GM23248 (cell line): Measurements from ENCODE around the gene SLC9A2. TPM values are rescaled to one million over a fixed set of nuclear protein-coding genes. Genes with fewer than 3 reads are reported as not detected.

Experiments used
- DNase-seq: peaks from one replicate; pipeline ENCODE4 v3.0.0-alpha.2; 2015
- H2AFZ ChIP-seq: fragments of 200-600 bp; sonication (generic); 2 replicates; pipeline ENCODE4 v1.6.1; 2016; ENCODE audit warnings: antibody characterized with exemption
- H3F3A ChIP-seq: fragments of 200-600 bp; sonication (generic); 2 replicates; pipeline ENCODE4 v1.6.1; 2016; ENCODE audit warnings: mild to moderate bottlenecking, antibody characterized with exemption, mixed run types; ENCODE audit not compliant: insufficient read depth
- H3K27ac ChIP-seq: fragments of 200-600 bp; sonication (generic); 2 replicates; pipeline ENCODE4 v1.5.1; 2016; ENCODE audit warnings: mild to moderate bottlenecking
- H3K27me3 ChIP-seq: fragments of 200-600 bp; sonication (generic); replicated peaks from 2 replicates; pipeline ENCODE4 v1.6.1; 2016; ENCODE audit warnings: mild to moderate bottlenecking; ENCODE audit not compliant: insufficient read depth
- H3K36me3 ChIP-seq: fragments of 200-600 bp; sonication (generic); 2 replicates; pipeline ENCODE4 v1.6.1; 2016; ENCODE audit warnings: low read depth, mild to moderate bottlenecking
- H3K4me1 ChIP-seq: fragments of 200-600 bp; sonication (generic); 2 replicates; pipeline ENCODE4 v1.6.1; 2016; ENCODE audit warnings: mild to moderate bottlenecking; ENCODE audit not compliant: insufficient read depth
- H3K4me2 ChIP-seq: fragments of 200-600 bp; sonication (generic); one replicate; pipeline ENCODE4 v1.6.1; 2016; ENCODE audit warnings: mild to moderate bottlenecking; ENCODE audit not compliant: unreplicated experiment
- H3K4me3 ChIP-seq: fragments of 200-600 bp; sonication (generic); 2 replicates; pipeline ENCODE4 v1.5.1; 2016; ENCODE audit warnings: mild to moderate bottlenecking
- H3K79me2 ChIP-seq: fragments of 200-600 bp; sonication (generic); 2 replicates; pipeline ENCODE4 v1.6.1; 2016; ENCODE audit warnings: mild to moderate bottlenecking; ENCODE audit not compliant: insufficient read depth
- H3K9ac ChIP-seq: fragments of 200-600 bp; sonication (generic); 2 replicates; pipeline ENCODE4 v1.6.1; 2016; ENCODE audit warnings: mild to moderate bottlenecking
- H3K9me2 ChIP-seq: fragments of 200-600 bp; sonication (generic); 2 replicates; pipeline ENCODE4 v1.6.1; 2016; ENCODE audit warnings: mixed run types, mild to moderate bottlenecking, moderate library complexity; ENCODE audit not compliant: insufficient read depth
- H3K9me3 ChIP-seq: fragments of 200-600 bp; sonication (generic); one replicate; pipeline ENCODE4 v1.6.1; 2017; ENCODE audit warnings: low read depth
- H4K20me1 ChIP-seq: fragments of 200-600 bp; sonication (generic); 2 replicates; pipeline ENCODE4 v1.6.0; 2016; ENCODE audit not compliant: insufficient read depth
- EZH2 ChIP-seq: fragments of 200-600 bp; sonication (generic); IDR thresholded peaks from 2 replicates; pipeline ENCODE4 v1.6.1; 2018; ENCODE audit warnings: antibody characterized with exemption, mild to moderate bottlenecking; ENCODE audit not compliant: insufficient read depth, poor library complexity, severe bottlenecking
- EZH2phosphoT487 ChIP-seq: fragments of 200-600 bp; sonication (generic); IDR thresholded peaks from 2 replicates; pipeline ENCODE4 v1.6.1; 2018; ENCODE audit warnings: antibody characterized with exemption, moderate library complexity, mild to moderate bottlenecking, low read depth; ENCODE audit not compliant: insufficient read depth
- WGBS, 2 experiments: methylation state at CpG; one replicate each; pipeline ENCODE4 v1.1.6; 2015 to 2017; ENCODE audit warnings: low lambda C conversion rate in 2 of 2, low coverage in 1 of 2; ENCODE audit errors: missing lambda C conversion rate in 2 of 2; 5-methylcytosine and 5-hydroxymethylcytosine counted together
- in situ Hi-C: fragments of 300-500 bp; cut with MboI; formaldehyde crosslinking; loops from 2 replicates; pipeline ENCODE4 v1.15.0; 2020
- polyA plus RNA-seq: library from polyadenylated mRNA; unstranded; fragments of >200 nt; fragmentation: Nextera tagmentation; extraction: Ambion mirVana; gene quantifications from 2 replicates; pipeline ENCODE4 v1.2.1, GENCODE V29; 2016
- total RNA-seq: library from RNA; depleted of rRNA; stranded (reverse); fragments of >200 nt; shearing (Covaris generic); gene quantifications from 2 replicates; pipeline ENCODE4 v1.2.3, GENCODE V29; 2014

The SLC9A2 gene
- total and polyA plus RNA-seq, 2 experiments from 2014 or later, result not detected

GRCh38 chr2:102591491-102592045, 27.8 kb upstream of the SLC9A2 start:
- TF ChIP-seq EZH2 (no peak), EZH2phosphoT487 (no peak)
- Histone ChIP-seq H3K9ac (no peak overlapping the region), H3K27ac (no peak overlapping the region), H3K9me3 (no peaks in the 10 kb centered on the region), H3K27me3 (peaks cover 14% of the 10 kb centered on the region), H3K36me3 (no peaks in the 10 kb centered on the region), H3F3A (no peaks in the 10 kb centered on the region), H3K79me2 (no peaks in the 10 kb centered on the region), H2AFZ (no peak overlapping the region), H4K20me1 (no peaks in the 10 kb centered on the region), H3K4me1 (no peaks in the 10 kb centered on the region), H3K4me2 (no peak overlapping the region), H3K4me3 (no peak overlapping the region), H3K9me2 (no peaks in the 10 kb centered on the region)
- WGBS, 2 experiments, result 28 to 32% methylated on average over 3 of the region's 3 CpGs
- in situ Hi-C loops, result no loop called here
- no peak for DNase-seq

GRCh38 chr2:102592601-102593000, 26.8 kb upstream of the SLC9A2 start:
- Histone ChIP-seq H3K27ac (no peak overlapping the region), H3K27me3 (peaks cover 14% of the 10 kb centered on the region), H4K20me1 (no peaks in the 10 kb centered on the region), H3K79me2 (no peaks in the 10 kb centered on the region), H3K4me2 (no peak overlapping the region), H3K4me1 (no peaks in the 10 kb centered on the region), H3K9ac (no peak overlapping the region), H3K4me3 (no peak overlapping the region), H3F3A (no peaks in the 10 kb centered on the region), H3K36me3 (no peaks in the 10 kb centered on the region), H3K9me3 (no peaks in the 10 kb centered on the region), H2AFZ (no peak overlapping the region), H3K9me2 (no peaks in the 10 kb centered on the region)
- 38 to 44% methylated on average over 2 of the region's 2 CpGs for WGBS, 2 experiments
- in situ Hi-C loops, result no loop called here
- DNase-seq, result peak; percentile 5
- no peak for TF ChIP-seq EZH2phosphoT487
- no peak for TF ChIP-seq EZH2

GRCh38 chr2:102593516-102593915, 25.8 kb upstream of the SLC9A2 start:
- Histone ChIP-seq H3K4me3 (no peak overlapping the region), H3K27me3 (peaks cover 12% of the 10 kb centered on the region), H3K4me2 (no peak overlapping the region), H3K9ac (no peak overlapping the region), H3K27ac (no peak overlapping the region), H3K36me3 (no peaks in the 10 kb centered on the region), H3F3A (no peaks in the 10 kb centered on the region), H4K20me1 (no peaks in the 10 kb centered on the region), H3K9me3 (no peaks in the 10 kb centered on the region), H3K4me1 (no peaks in the 10 kb centered on the region), H3K79me2 (no peaks in the 10 kb centered on the region), H3K9me2 (no peaks in the 10 kb centered on the region), H2AFZ (no peak overlapping the region)
- WGBS, 2 experiments, result 12 to 16% methylated on average over 3 of the region's 3 CpGs
- DNase-seq, result no peak
- TF ChIP-seq EZH2phosphoT487 (no peak), EZH2 (no peak)
- in situ Hi-C loops, result no loop called here

GRCh38 chr2:102594445-102595016, 24.8 kb upstream of the SLC9A2 start:
- Histone ChIP-seq H2AFZ (no peak overlapping the region), H3K36me3 (no peaks in the 10 kb centered on the region), H3K4me2 (no peak overlapping the region), H3K27ac (no peak overlapping the region), H3K27me3 (peaks cover 4% of the 10 kb centered on the region), H3K4me1 (no peaks in the 10 kb centered on the region), H3K9ac (no peak overlapping the region), H4K20me1 (no peaks in the 10 kb centered on the region), H3K9me3 (no peaks in the 10 kb centered on the region), H3K4me3 (no peak overlapping the region), H3K9me2 (no peaks in the 10 kb centered on the region), H3K79me2 (no peaks in the 10 kb centered on the region), H3F3A (no peaks in the 10 kb centered on the region)
- no peak for DNase-seq
- in situ Hi-C loops, result no loop called here
- WGBS, 2 experiments, result 28 to 29% methylated on average over 6 of the region's 6 CpGs
- TF ChIP-seq EZH2, result no peak
- TF ChIP-seq EZH2phosphoT487, result no peak

- no peak overlapping the region for H3K27ac ChIP-seq
- in situ Hi-C loops, result no loop called here
- no peak overlapping the region for H2AFZ ChIP-seq
- H3F3A ChIP-seq, result no peaks in the 10 kb centered on the region
- H3K4me1 ChIP-seq, result no peaks in the 10 kb centered on the region
- no peaks in the 10 kb centered on the region for H4K20me1 ChIP-seq
- WGBS, 2 experiments, result 42 to 45% methylated on average over 9 of the region's 9 CpGs
- no peaks in the 10 kb centered on the region for H3K9me3 ChIP-seq
- H3K36me3 ChIP-seq, result no peaks in the 10 kb centered on the region
- no peak for TF ChIP-seq EZH2phosphoT487
- no peak for TF ChIP-seq EZH2
- H3K4me3 ChIP-seq, result no peak overlapping the region
- no peak for DNase-seq
- no peak overlapping the region for H3K9ac ChIP-seq
- no peak overlapping the region for H3K4me2 ChIP-seq
- H3K79me2 ChIP-seq, result no peaks in the 10 kb centered on the region
- H3K27me3 ChIP-seq, result peaks cover 17% of the 10 kb centered on the region
- H3K9me2 ChIP-seq, result no peaks in the 10 kb centered on the region
Observed at GRCh38 chr2:102597788-102598187, 21.6 kb upstream of the SLC9A2 start.
